HL-60 (cell line): ENCODE results near the gene CXCL13.

ENCODE experiments used
- DNase-seq, 2 experiments: peaks; one replicate each; pipeline ENCODE4 v3.0.0-alpha.2; 2010 to 2020; ENCODE audit warnings: low read depth in 1 of 2, low spot score in 1 of 2
- H3K27ac ChIP-seq: fragments of 250-450 bp; sonication (Bioruptor Pico); replicated peaks from 2 replicates; pipeline ENCODE4 v1.5.1; 2020; ENCODE audit warnings: mild to moderate bottlenecking, moderate library complexity
- H3K27me3 ChIP-seq: fragments of 250-450 bp; sonication (Bioruptor Pico); 2 replicates; pipeline ENCODE4 v1.5.1; 2021; ENCODE audit warnings: mild to moderate bottlenecking, moderate library complexity; ENCODE audit not compliant: insufficient read depth, poor library complexity, severe bottlenecking
- H3K4me3 ChIP-seq: replicated peaks from 2 replicates; pipeline ENCODE4 v1.5.1; 2011; ENCODE audit warnings: mild to moderate bottlenecking, control low read depth, low read length; ENCODE audit not compliant: insufficient read depth
- GABPA ChIP-seq: IDR thresholded peaks from 2 replicates; pipeline ENCODE4 v1.6.1; 2012; ENCODE audit warnings: low read depth
- POLR2AphosphoS5 ChIP-seq: IDR thresholded peaks from 2 replicates; pipeline ENCODE4 v1.6.1; 2012; ENCODE audit warnings: low read depth
- REST ChIP-seq: IDR thresholded peaks from 2 replicates; pipeline ENCODE4 v1.6.1; 2012; ENCODE audit warnings: low read depth; ENCODE audit not compliant: insufficient replicate concordance
- SPI1 ChIP-seq: IDR thresholded peaks from 2 replicates; pipeline ENCODE4 v1.6.1; 2012; ENCODE audit warnings: low read depth, mild to moderate bottlenecking, borderline replicate concordance
- TF ChIP-seq, protein P1 (sequence below): IDR thresholded peaks from one replicate; pipeline ENCODE4 v1.5.1; 2011; ENCODE audit warnings: low read length, control low read depth, inconsistent platforms; ENCODE audit not compliant: insufficient read depth

The CXCL13 gene

DNA sequence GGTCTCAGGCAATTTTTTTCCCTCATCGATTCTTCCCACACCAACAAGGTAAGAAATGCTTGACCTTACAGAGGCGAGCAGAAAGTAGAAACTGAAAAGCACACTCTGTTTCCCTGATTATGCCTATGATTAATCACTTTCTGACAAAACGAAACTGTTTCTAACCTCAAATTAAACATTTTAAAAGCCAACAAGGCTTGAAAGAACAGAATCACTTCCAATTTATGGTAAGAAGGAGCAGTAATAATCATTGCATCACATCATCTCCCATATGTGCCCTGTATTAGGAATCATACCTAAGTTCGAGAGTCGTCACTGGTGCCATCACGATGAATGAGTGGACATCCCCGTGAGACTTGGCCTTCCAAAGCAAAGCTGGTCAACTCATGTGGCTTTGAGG lies 12.5 kb upstream of the CXCL13 start:
- TF ChIP-seq, protein P1, sequence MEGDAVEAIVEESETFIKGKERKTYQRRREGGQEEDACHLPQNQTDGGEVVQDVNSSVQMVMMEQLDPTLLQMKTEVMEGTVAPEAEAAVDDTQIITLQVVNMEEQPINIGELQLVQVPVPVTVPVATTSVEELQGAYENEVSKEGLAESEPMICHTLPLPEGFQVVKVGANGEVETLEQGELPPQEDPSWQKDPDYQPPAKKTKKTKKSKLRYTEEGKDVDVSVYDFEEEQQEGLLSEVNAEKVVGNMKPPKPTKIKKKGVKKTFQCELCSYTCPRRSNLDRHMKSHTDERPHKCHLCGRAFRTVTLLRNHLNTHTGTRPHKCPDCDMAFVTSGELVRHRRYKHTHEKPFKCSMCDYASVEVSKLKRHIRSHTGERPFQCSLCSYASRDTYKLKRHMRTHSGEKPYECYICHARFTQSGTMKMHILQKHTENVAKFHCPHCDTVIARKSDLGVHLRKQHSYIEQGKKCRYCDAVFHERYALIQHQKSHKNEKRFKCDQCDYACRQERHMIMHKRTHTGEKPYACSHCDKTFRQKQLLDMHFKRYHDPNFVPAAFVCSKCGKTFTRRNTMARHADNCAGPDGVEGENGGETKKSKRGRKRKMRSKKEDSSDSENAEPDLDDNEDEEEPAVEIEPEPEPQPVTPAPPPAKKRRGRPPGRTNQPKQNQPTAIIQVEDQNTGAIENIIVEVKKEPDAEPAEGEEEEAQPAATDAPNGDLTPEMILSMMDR = no peak
- no peak for TF ChIP-seq SPI1
- TF ChIP-seq POLR2AphosphoS5 = no peak
- no peak for DNase-seq
- Histone ChIP-seq H3K27ac (no peak overlapping the region), H3K27me3 (no peaks in the 10 kb centered on the region), H3K4me3 (no peak overlapping the region)

DNA sequence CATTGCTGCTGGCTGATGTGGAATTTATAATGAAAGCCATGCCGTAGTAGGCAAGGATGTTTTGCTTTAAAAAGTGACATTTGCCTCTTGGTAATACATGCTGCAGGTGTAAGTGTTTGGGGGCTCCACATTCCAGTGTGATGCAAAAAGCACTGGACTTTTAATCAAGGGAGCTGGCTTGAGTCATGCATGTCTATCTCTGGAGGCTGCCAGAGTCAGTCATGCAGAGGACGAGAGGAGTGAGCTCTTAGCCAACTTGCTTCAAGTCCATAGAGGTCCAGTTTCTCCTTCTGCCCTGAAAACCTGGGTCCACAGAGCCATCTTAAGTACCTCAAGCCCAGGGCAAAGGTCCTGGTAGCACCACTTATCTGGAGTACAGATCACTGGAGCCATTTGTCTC lies 11.6 kb upstream of the CXCL13 start:
- H3K4me3 ChIP-seq = no peak overlapping the region
- no peak for DNase-seq
- no peak overlapping the region for H3K27ac ChIP-seq
- no peaks in the 10 kb centered on the region for H3K27me3 ChIP-seq
- TF ChIP-seq POLR2AphosphoS5 (no peak), GABPA (no peak), REST (no peak), SPI1 (no peak)
- TF ChIP-seq, protein P1 = no peak

DNA sequence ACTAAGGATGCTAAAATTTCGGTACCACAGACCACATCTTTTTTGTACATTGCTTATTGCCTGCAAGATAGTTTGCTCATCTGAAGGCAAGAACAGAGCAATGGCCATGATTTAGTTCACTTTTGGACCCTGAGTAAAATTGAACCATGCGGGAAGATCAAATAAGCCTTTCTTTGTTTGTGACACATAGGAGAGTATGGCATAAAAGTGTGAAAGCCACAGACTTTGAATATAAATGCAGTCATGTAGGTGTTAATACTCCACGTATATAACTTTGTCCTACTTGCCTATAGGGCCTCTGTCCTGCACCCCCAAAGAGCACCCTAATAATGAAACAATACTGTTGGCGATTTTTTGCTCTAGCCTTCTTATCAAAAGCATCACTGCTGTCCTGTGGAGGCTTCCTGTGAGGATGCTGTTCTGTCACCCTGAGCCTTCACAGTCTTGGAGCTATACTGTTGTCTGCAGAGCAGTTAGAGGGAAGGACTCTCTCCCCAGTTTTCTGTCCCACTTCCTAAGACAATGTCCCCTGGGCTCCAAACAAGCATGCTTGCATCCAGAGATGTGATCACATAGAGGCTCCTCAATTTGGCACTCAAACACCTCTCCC lies 10.2 kb upstream of the CXCL13 start:
- Histone ChIP-seq H3K27ac (no peak overlapping the region), H3K27me3 (no peaks in the 10 kb centered on the region), H3K4me3 (no peak overlapping the region)
- TF ChIP-seq REST = no peak
- TF ChIP-seq, protein P1 = no peak
- no peak for TF ChIP-seq SPI1
- no peak for TF ChIP-seq POLR2AphosphoS5
- TF ChIP-seq GABPA = no peak
- DNase-seq = no peak

GRCh38 chr4:77599378-77599777 lies 6.2 kb upstream of the CXCL13 start:
- no peak overlapping the region for H3K4me3 ChIP-seq
- no peak overlapping the region for H3K27ac ChIP-seq
- H3K27me3 ChIP-seq = no peaks in the 10 kb centered on the region
- TF ChIP-seq, protein P1 = peak; percentile 33
- no peak for TF ChIP-seq POLR2AphosphoS5
- peak in 1 of 2 experiments; percentile 42 for DNase-seq
